ENCODE results near the gene FUT3. TPM values are rescaled to one million over a fixed set of nuclear protein-coding genes. Genes with fewer than 3 reads are reported as not detected.

Gene FUT3
- total and polyA plus RNA-seq, 2 of the 8 experiments (the other 6 are each of a cell fraction or from before 2014, with no cell fraction given) = 0.15 to 0.63 TPM

- TF ChIP-seq RAD21 (IDR thresholded peaks at IDR 0.05 in 1 of 2, conservative IDR thresholded peaks at IDR 0.05 in 1 of 2; ENCODE audit: low read depth in 2 of 2, low read length in 2 of 2) = peak; percentile 88 to 93
- no peak for TF ChIP-seq CBX5 (IDR thresholded peaks at IDR 0.05; ENCODE audit: low read depth, low read length)
- TF ChIP-seq SIX5 (IDR thresholded peaks at IDR 0.05; ENCODE audit: low read depth, low read length) = no peak
- TF ChIP-seq POLR2A (IDR thresholded peaks at IDR 0.05; ENCODE audit: control extremely low read depth in 1 of 2, low read depth in 2 of 2, low read length in 2 of 2) = no peak
- peak; percentile 74 for TF ChIP-seq TAF7 (optimal IDR thresholded peaks at IDR 0.05; ENCODE audit: borderline replicate concordance, low read depth, low read length)
- no peak for TF ChIP-seq MAFK (IDR thresholded peaks at IDR 0.05; ENCODE audit: low read depth, low read length)
- TF ChIP-seq GABPA (IDR thresholded peaks at IDR 0.05; ENCODE audit: borderline replicate concordance, insufficient read depth, low read length) = peak; percentile 54; the same call in 1 of the 2 replicates
- TF ChIP-seq TAF1 (IDR thresholded peaks at IDR 0.05; ENCODE audit: low read depth, low read length) = peak; percentile 40; the same call in 1 of the 2 replicates
- peak; percentile 68; the same call in 1 of the 2 replicates for TF ChIP-seq ATF3 (IDR thresholded peaks at IDR 0.05; ENCODE audit: insufficient read depth, low read depth, low read length)
- no peak for TF ChIP-seq USF2 (IDR thresholded peaks at IDR 0.05; ENCODE audit: low read length)
- TF ChIP-seq CEBPB (IDR thresholded peaks at IDR 0.05; ENCODE audit: low read depth, low read length) = 0 out of 2 replicates have a peak, but pooled peaks have one; percentile 24
- TF ChIP-seq HDAC2 (IDR thresholded peaks at IDR 0.05; ENCODE audit: borderline replicate concordance in 1 of 2, low read depth in 2 of 2, low read length in 2 of 2) = peak; percentile 23 to 69; a peak in 1 of 4 replicates
- TF ChIP-seq CTBP2 (IDR thresholded peaks at IDR 0.05; ENCODE audit: borderline replicate concordance, insufficient read depth, insufficient read length, low read length) = peak; percentile 69
- TF ChIP-seq RFX5 (IDR thresholded peaks at IDR 0.05; ENCODE audit: borderline replicate concordance, low read depth, low read length) = no peak
- no peak for TF ChIP-seq TCF12 (IDR thresholded peaks at IDR 0.05; ENCODE audit: low read depth, low read length)
- no peak for TF ChIP-seq FOSL1 (IDR thresholded peaks at IDR 0.05; ENCODE audit: insufficient read depth, low read depth, low read length)
- TF ChIP-seq KDM4A (IDR thresholded peaks at IDR 0.05; ENCODE audit: low read depth, low read length, severe bottlenecking) = peak; percentile 31
- no peak for TF ChIP-seq BCL11A (IDR thresholded peaks at IDR 0.05; ENCODE audit: low read depth in 2 of 2, low read length in 2 of 2)
- no peak for TF ChIP-seq SIRT6 (IDR thresholded peaks at IDR 0.05; ENCODE audit: low read length)
- no peak for TF ChIP-seq HDAC6 (IDR thresholded peaks at IDR 0.05; ENCODE audit: low read depth, low read length)
- no peak for TF ChIP-seq BRCA1 (IDR thresholded peaks at IDR 0.05; ENCODE audit: low read depth, low read length)
- no peak for TF ChIP-seq NRF1 (IDR thresholded peaks at IDR 0.05; ENCODE audit: low read depth, low read length)
Measured at GRCh38 chr19:5803752-5804515, 47.3 kb downstream of the FUT3 start (continued).

Data from H1 (cell line).